H9 (cell line): ENCODE data around the gene MMP19. TPM values are rescaled to one million over a fixed set of nuclear protein-coding genes. Genes with fewer than 3 reads are reported as not detected.

ENCODE experiments used
- DNase-seq: peaks from one replicate; pipeline ENCODE4 v3.0.0-alpha.2; 2017
- H2AFZ ChIP-seq: one replicate; pipeline ENCODE4 v1.6.1; 2013; ENCODE audit warnings: mild to moderate bottlenecking, low read length, control low read depth, moderate library complexity
- H2AK5ac ChIP-seq: 2 replicates; pipeline ENCODE4 v1.6.1; 2013; ENCODE audit warnings: low read length, control low read depth, mixed read lengths; ENCODE audit not compliant: insufficient read length
- H2BK120ac ChIP-seq: one replicate; pipeline ENCODE4 v1.6.1; 2013; ENCODE audit warnings: low read depth, mild to moderate bottlenecking, low read length, control low read depth, inconsistent platforms; ENCODE audit not compliant: poor library complexity, severe bottlenecking
- H2BK12ac ChIP-seq: 2 replicates; pipeline ENCODE4 v1.6.1; 2013; ENCODE audit warnings: low read length, control low read depth, mixed read lengths, low read depth; ENCODE audit not compliant: insufficient read length
- H2BK15ac ChIP-seq: 2 replicates; pipeline ENCODE4 v1.6.1; 2013; ENCODE audit warnings: low read depth, low read length, control low read depth
- H2BK20ac ChIP-seq: one replicate; pipeline ENCODE4 v1.6.1; 2013; ENCODE audit warnings: low read depth, mild to moderate bottlenecking, low read length, control low read depth, inconsistent platforms; ENCODE audit not compliant: poor library complexity, severe bottlenecking
- H2BK5ac ChIP-seq: 2 replicates; pipeline ENCODE4 v1.6.1; 2013; ENCODE audit warnings: low read length, control low read depth, mixed read lengths; ENCODE audit not compliant: insufficient read length
- H3K14ac ChIP-seq: 2 replicates; pipeline ENCODE4 v1.6.1; 2013; ENCODE audit warnings: low read length, control low read depth; ENCODE audit not compliant: insufficient read depth
- H3K18ac ChIP-seq: 2 replicates; pipeline ENCODE4 v1.6.1; 2013; ENCODE audit warnings: low read depth, mild to moderate bottlenecking, mixed read lengths, low read length, control low read depth; ENCODE audit not compliant: insufficient read length
- H3K23ac ChIP-seq: 2 replicates; pipeline ENCODE4 v1.6.1; 2013; ENCODE audit warnings: low read length, control low read depth, mixed read lengths, low read depth; ENCODE audit not compliant: insufficient read length
- H3K23me2 ChIP-seq: 2 replicates; pipeline ENCODE4 v1.6.1; 2013; ENCODE audit warnings: low read depth, mild to moderate bottlenecking, mixed read lengths, low read length, control low read depth; ENCODE audit not compliant: insufficient read length, poor library complexity, severe bottlenecking
- H3K27ac ChIP-seq: 2 replicates; pipeline ENCODE4 v1.5.1; 2013; ENCODE audit warnings: low read length, control low read depth, mixed read lengths, low read depth; ENCODE audit not compliant: insufficient read length
- H3K27me3 ChIP-seq: 2 replicates; pipeline ENCODE4 v1.6.1; 2013; ENCODE audit warnings: low read length, control low read depth, inconsistent platforms; ENCODE audit not compliant: insufficient read depth
- H3K4ac ChIP-seq: 2 replicates; pipeline ENCODE4 v1.6.1; 2013; ENCODE audit warnings: low read depth, mild to moderate bottlenecking, control low read depth, inconsistent platforms, low read length, moderate library complexity
- H3K4me1 ChIP-seq: 2 replicates; pipeline ENCODE4 v1.6.1; 2013; ENCODE audit warnings: low read length, control low read depth, inconsistent platforms; ENCODE audit not compliant: insufficient read depth
- H3K4me2 ChIP-seq: 2 replicates; pipeline ENCODE4 v1.6.1; 2013; ENCODE audit warnings: low read length, control low read depth, mixed read lengths; ENCODE audit not compliant: insufficient read length, insufficient read depth
- H3K56ac ChIP-seq: 2 replicates; pipeline ENCODE4 v1.6.1; 2013; ENCODE audit warnings: low read depth, mild to moderate bottlenecking, mixed read lengths, low read length, control low read depth; ENCODE audit not compliant: insufficient read length
- H3K79me1 ChIP-seq: 2 replicates; pipeline ENCODE4 v1.6.1; 2013; ENCODE audit warnings: low read depth, mild to moderate bottlenecking, moderate library complexity, low read length, control low read depth, inconsistent platforms; ENCODE audit not compliant: insufficient read depth, poor library complexity, severe bottlenecking
- H3K79me2 ChIP-seq: 2 replicates; pipeline ENCODE4 v1.6.1; 2013; ENCODE audit warnings: low read length, control low read depth, inconsistent platforms; ENCODE audit not compliant: insufficient read depth
- H3K9ac ChIP-seq: 2 replicates; pipeline ENCODE4 v1.6.1; 2013; ENCODE audit warnings: low read length, control low read depth, mixed read lengths; ENCODE audit not compliant: insufficient read length; ENCODE audit errors: extremely low read depth
- H3K9me3 ChIP-seq: one replicate; pipeline ENCODE4 v1.6.1; 2013; ENCODE audit warnings: low read depth, low read length, inconsistent platforms; ENCODE audit not compliant: control insufficient read depth
- H3T11ph ChIP-seq: one replicate; pipeline ENCODE4 v1.6.1; 2013; ENCODE audit warnings: mild to moderate bottlenecking, low read length, control low read depth, inconsistent platforms
- H4K20me1 ChIP-seq: one replicate; pipeline ENCODE4 v1.6.1; 2013; ENCODE audit not compliant: control insufficient read depth, insufficient read length, insufficient read depth
- H4K5ac ChIP-seq: 2 replicates; pipeline ENCODE4 v1.6.1; 2013; ENCODE audit warnings: low read depth, mild to moderate bottlenecking, mixed read lengths, low read length, control low read depth; ENCODE audit not compliant: insufficient read length
- H4K8ac ChIP-seq: replicated peaks from 2 replicates; pipeline ENCODE4 v1.6.1; 2013; ENCODE audit warnings: low read length, control low read depth, mixed read lengths, low read depth; ENCODE audit not compliant: insufficient read length
- H4K91ac ChIP-seq: 2 replicates; pipeline ENCODE4 v1.6.1; 2013; ENCODE audit warnings: low read depth, mild to moderate bottlenecking, moderate library complexity, mixed read lengths, low read length, control low read depth; ENCODE audit not compliant: insufficient read length
- H3K27ac Mint-ChIP-seq, 3 experiments: 2 replicates in 2 of 3; 3 replicates in 1 of 3; pipeline ENCODE4 v1.8.0; 2020 to 2021; ENCODE audit warnings: mixed read lengths in 3 of 3, mild to moderate bottlenecking in 1 of 3, moderate library complexity in 1 of 3
- H3K27me3 Mint-ChIP-seq: 2 replicates; pipeline ENCODE4 v1.8.0; 2021; ENCODE audit warnings: low read depth, mild to moderate bottlenecking, moderate library complexity, mixed read lengths
- H3K36me3 Mint-ChIP-seq, 3 experiments: 2 replicates in 2 of 3; 3 replicates in 1 of 3; pipeline ENCODE4 v1.8.0; 2020 to 2021; ENCODE audit warnings: low read depth in 3 of 3, mixed read lengths in 3 of 3; ENCODE audit not compliant: insufficient read depth in 1 of 3
- H3K4me1 Mint-ChIP-seq, 2 experiments: 2 replicates each; pipeline ENCODE4 v1.8.0; 2020; ENCODE audit warnings: mixed read lengths in 2 of 2
- H3K4me3 Mint-ChIP-seq, 2 experiments: 2 replicates in 1 of 2; 3 replicates in 1 of 2; pipeline ENCODE4 v1.8.0; 2020 to 2021; ENCODE audit warnings: mild to moderate bottlenecking in 2 of 2, mixed read lengths in 2 of 2, moderate library complexity in 1 of 2
- H3K9me3 Mint-ChIP-seq, 2 experiments: 2 replicates in 1 of 2; 3 replicates in 1 of 2; pipeline ENCODE4 v1.8.0; 2020; ENCODE audit warnings: mild to moderate bottlenecking in 2 of 2, mixed read lengths in 2 of 2, moderate library complexity in 1 of 2
- CTCF ChIP-seq: fragments of 200-600 bp; sonication (generic); conservative IDR thresholded peaks from 3 replicates; pipeline ENCODE4 v1.8.0; 2021; ENCODE audit warnings: antibody characterized with exemption, mild to moderate bottlenecking
- WGBS: extraction: QIAGEN DNeasy Blood & Tissue Kit; methylation state at CpG from one replicate; pipeline ENCODE4 v1.1.7; 2013; ENCODE audit warnings: missing lambda C conversion rate, low lambda C conversion rate, mixed read lengths; ENCODE audit not compliant: insufficient read length; ENCODE audit errors: extremely low coverage; 5-methylcytosine and 5-hydroxymethylcytosine counted together
- total RNA-seq: library from RNA; stranded (reverse); gene quantifications from 2 replicates; pipeline ENCODE4 v1.2.1, GENCODE V29; 2021

The MMP19 gene
- total RNA-seq, 1 experiment from 2014 or later = 1.7 TPM

GRCh38 chr12:55891310-55891709, 48.6 kb upstream of the MMP19 start:
- Histone ChIP-seq H4K91ac (no peak overlapping the region), H2BK12ac (no peak overlapping the region), H3K14ac (no peak overlapping the region), H3K9me3 (no peaks in the 10 kb centered on the region), H2AK5ac (no peak overlapping the region), H2BK120ac (no peak overlapping the region), H3K79me1 (no peaks in the 10 kb centered on the region), H2BK15ac (no peak overlapping the region), H4K20me1 (no peaks in the 10 kb centered on the region), H2BK20ac (no peak overlapping the region), H2BK5ac (no peak overlapping the region), H3K4me2 (no peak overlapping the region), H2AFZ (no peak overlapping the region), H3K9ac (no peak overlapping the region), H3K23me2 (no peaks in the 10 kb centered on the region), H4K8ac (no peak overlapping the region), H3K23ac (no peak overlapping the region), H3K18ac (no peak overlapping the region), H3K79me2 (no peaks in the 10 kb centered on the region), H3K4me1 (no peaks in the 10 kb centered on the region), H3K27ac (no peak overlapping the region), H3K4ac (no peak overlapping the region), H3K27me3 (no peaks in the 10 kb centered on the region), H3K56ac (no peak overlapping the region), H4K5ac (no peak overlapping the region), H3T11ph (no peak overlapping the region)
- Mint-ChIP-seq H3K4me1 (no peaks in the 10 kb centered on the region), H3K9me3 (no peaks in the 10 kb centered on the region; a peak in 1 of 5 replicates), H3K4me3 (no peak overlapping the region), H3K27ac (no peak overlapping the region), H3K36me3 (0 out of 7 replicates have a peak, but pooled peaks cover 0 to 2% (median 0%) of the 10 kb centered on the region in 3 experiments), H3K27me3 (no peaks in the 10 kb centered on the region)
- no peak for DNase-seq
- no peak for TF ChIP-seq CTCF
- no CpG with 5 or more reads among the region's 4 CpGs for WGBS
